ENCODE data around the gene GRB10. TPM values are rescaled to one million over a fixed set of nuclear protein-coding genes. Genes with fewer than 3 reads are reported as not detected.

Gene GRB10
- total and polyA plus RNA-seq, 2 of the 8 experiments (the other 6 are each of a cell fraction or from before 2014, with no cell fraction given) = 35.7 to 97.0 TPM

- Histone ChIP-seq H3K4ac (replicated peaks; ENCODE audit: insufficient read length, low read depth, low read length) (no peak overlapping the region), H3K9ac (replicated peaks in 1 of 4; ENCODE audit: extremely low read depth in 1 of 4, low read depth in 3 of 4, low read length in 3 of 4) (no peak overlapping the region), H3K79me2 (ENCODE audit: control insufficient read depth in 1 of 2, insufficient read depth in 2 of 2, low read length in 2 of 2) (no peaks in the 10 kb centered on the region), H3K79me1 (ENCODE audit: low read depth, low read length) (peaks cover 6% of the 10 kb centered on the region), H3K27me3 (replicated peaks in 1 of 4; ENCODE audit: control insufficient read depth in 3 of 4, extremely low read depth in 1 of 4, insufficient read depth in 3 of 4, low read length in 3 of 4) (no peaks in the 10 kb centered on the region), H2AFZ (ENCODE audit: low read length) (no peak overlapping the region), H2BK20ac (ENCODE audit: low read length) (no peak overlapping the region), H3K36me3 (ENCODE audit: control insufficient read depth in 2 of 4, insufficient read depth in 4 of 4, low read length in 3 of 4) (peaks cover 0 to 6% (median 3%) of the 10 kb centered on the region in 4 experiments; a peak in 2 of 8 replicates), H4K20me1 (replicated peaks in 1 of 2; ENCODE audit: control insufficient read depth in 1 of 2, insufficient read depth in 2 of 2, low read length in 2 of 2) (peaks cover 0 to 6% of the 10 kb centered on the region in 2 experiments), H3K23me2 (ENCODE audit: low read depth, low read length) (no peaks in the 10 kb centered on the region), H2BK12ac (ENCODE audit: low read depth, low read length) (no peak overlapping the region), H3K27ac (ENCODE audit: low read depth, low read length) (no peak overlapping the region), H3K4me1 (replicated peaks in 1 of 4; ENCODE audit: control insufficient read depth in 3 of 4, insufficient read depth in 4 of 4, low read length in 3 of 4) (no peaks in the 10 kb centered on the region; a peak in 1 of 7 replicates), H3K4me3 (ENCODE audit: extremely low read depth in 1 of 4, insufficient read depth in 2 of 4, low read depth in 3 of 4, low read length in 4 of 4) (no peak overlapping the region), H2BK15ac (ENCODE audit: low read length) (no peak overlapping the region), H3K18ac (ENCODE audit: extremely low read depth, low read length) (no peak overlapping the region), H3K14ac (ENCODE audit: insufficient read length) (no peak overlapping the region), H4K5ac (ENCODE audit: insufficient read length, low read depth, low read length) (no peak overlapping the region), H4K8ac (ENCODE audit: extremely low read depth, insufficient read depth, low read length) (no peak overlapping the region), H3K4me2 (ENCODE audit: insufficient read depth in 1 of 2, low read depth in 2 of 2, low read length in 2 of 2) (no peak overlapping the region), H2BK120ac (replicated peaks; ENCODE audit: low read depth, low read length) (no peak overlapping the region), H2AK5ac (ENCODE audit: low read depth, low read length) (no peak overlapping the region), H3K56ac (replicated peaks; ENCODE audit: insufficient read length, low read depth, low read length) (no peak overlapping the region), H2BK5ac (ENCODE audit: low read depth, low read length) (no peak overlapping the region), H4K91ac (replicated peaks; ENCODE audit: insufficient read length, low read length) (no peak overlapping the region), H3K9me3 (ENCODE audit: insufficient read depth in 2 of 2, low read depth in 1 of 2, low read length in 1 of 2) (no peaks in the 10 kb centered on the region), H3K23ac (ENCODE audit: insufficient read length) (no peak overlapping the region)
- 92% methylated on average over 9 of the region's 9 CpGs; no CpG with 5 or more reads in 1 of the 2 experiments for WGBS, 2 experiments (ENCODE audit: extremely low coverage in 1 of 2, insufficient coverage in 1 of 2, insufficient read length in 1 of 2, insufficient replicate concordance in 2 of 2, low coverage in 1 of 2, low lambda C conversion rate in 2 of 2, missing lambda C conversion rate in 1 of 2)
- no peak for TF ChIP-seq MAFK (IDR thresholded peaks at IDR 0.05; ENCODE audit: low read depth, low read length)
- no peak for TF ChIP-seq SUZ12 (IDR thresholded peaks at IDR 0.05; ENCODE audit: low read length)
- no peak for TF ChIP-seq RFX5 (IDR thresholded peaks at IDR 0.05; ENCODE audit: borderline replicate concordance, low read depth, low read length)
- TF ChIP-seq TAF7 (optimal IDR thresholded peaks at IDR 0.05; ENCODE audit: borderline replicate concordance, low read depth, low read length) = no peak
- ChIA-PET POLR2A (ENCODE audit: partially characterized antibody) (no interaction called here), CTCF (ENCODE audit: partially characterized antibody) (interaction anchor here (0.7 kb wide), 1 partner anchor 8 kb away, joined by 3 read pairs; no protein-coding TSS in a partner anchor)
- FAIRE-seq = no peak
- DNase-seq (ENCODE audit: low read depth in 1 of 2, low spot score in 2 of 2) = no peak
Observed at GRCh38 chr7:50657341-50657873, 125.3 kb downstream of the GRB10 start.

Data from H1 (cell line).